ENCODE data around the gene TRIM44. TPM values are rescaled to one million over a fixed set of nuclear protein-coding genes. Genes with fewer than 3 reads are reported as not detected.

The TRIM44 gene
- polyA plus RNA-seq, 1 donor (not counting 4 experiments of a cell fraction or from before 2014, with no cell fraction given): 48.3 TPM

GRCh38 chr11:35678471-35678870 is 15.9 kb downstream of the TRIM44 start:
- Histone ChIP-seq H3K4me3 (ENCODE audit: control insufficient read depth in 2 of 3, extremely low read depth in 1 of 3, insufficient read depth in 2 of 3, low read depth in 1 of 3, low read length in 3 of 3) (no peak overlapping the region), H4K20me1 (ENCODE audit: control insufficient read depth, extremely low read depth, insufficient read depth, low read length) (no peaks in the 10 kb centered on the region), H3K9ac (ENCODE audit: control insufficient read depth, extremely low read depth, insufficient read depth, low read length) (no peak overlapping the region), H3K79me2 (ENCODE audit: control insufficient read depth, insufficient read depth, low read length) (peaks cover 73% of the 10 kb centered on the region), H3K36me3 (ENCODE audit: control insufficient read depth in 2 of 2, extremely low read depth in 1 of 2, insufficient read depth in 2 of 2, low read length in 2 of 2) (no peaks in the 10 kb centered on the region), H3K9me1 (ENCODE audit: control insufficient read depth, extremely low read depth, insufficient read depth, low read length) (no peaks in the 10 kb centered on the region), H3K4me2 (ENCODE audit: control insufficient read depth, extremely low read depth, insufficient read depth, low read depth, low read length) (no peak overlapping the region), H3K9me3 (ENCODE audit: control insufficient read depth, low read depth, low read length) (no peaks in the 10 kb centered on the region), H2AFZ (ENCODE audit: control insufficient read depth, low read length) (no peak overlapping the region), H3K27me3 (ENCODE audit: control insufficient read depth, extremely low read depth, insufficient read depth, low read length) (no peaks in the 10 kb centered on the region), H3K27ac (ENCODE audit: control insufficient read depth, insufficient read depth, low read length) (no peak overlapping the region), H3K4me1 (ENCODE audit: control insufficient read depth, extremely low read depth, insufficient read depth, low read length) (no peaks in the 10 kb centered on the region)
- TF ChIP-seq CTCF (optimal IDR thresholded peaks at IDR 0.05 in 1 of 3, IDR thresholded peaks at IDR 0.05 in 1 of 3, conservative IDR thresholded peaks at IDR 0.05 in 1 of 3; ENCODE audit: extremely low read depth in 1 of 3, insufficient read depth in 2 of 3, low read length in 3 of 3) (no peak), EZH2 (IDR thresholded peaks at IDR 0.05; ENCODE audit: low read length) (no peak)
- no peak for FAIRE-seq
- no peak for DNase-seq (ENCODE audit: low read depth, low spot score)
- dilution Hi-C loops (cut with MboI; ENCODE audit: extremely low pct_ligation_motif_present, low sequenced_read_pairs): no loop called here

GRCh38 chr11:35678975-35679374 is 16.4 kb downstream of the TRIM44 start:
- Histone ChIP-seq H2AFZ (ENCODE audit: control insufficient read depth, low read length) (no peak overlapping the region), H3K36me3 (ENCODE audit: control insufficient read depth in 2 of 2, extremely low read depth in 1 of 2, insufficient read depth in 2 of 2, low read length in 2 of 2) (no peaks in the 10 kb centered on the region), H3K27me3 (ENCODE audit: control insufficient read depth, extremely low read depth, insufficient read depth, low read length) (no peaks in the 10 kb centered on the region), H3K9me3 (ENCODE audit: control insufficient read depth, low read depth, low read length) (no peaks in the 10 kb centered on the region), H3K79me2 (ENCODE audit: control insufficient read depth, insufficient read depth, low read length) (peaks cover 72% of the 10 kb centered on the region), H4K20me1 (ENCODE audit: control insufficient read depth, extremely low read depth, insufficient read depth, low read length) (no peaks in the 10 kb centered on the region), H3K4me2 (ENCODE audit: control insufficient read depth, extremely low read depth, insufficient read depth, low read depth, low read length) (no peak overlapping the region), H3K27ac (ENCODE audit: control insufficient read depth, insufficient read depth, low read length) (no peak overlapping the region), H3K4me3 (ENCODE audit: control insufficient read depth in 2 of 3, extremely low read depth in 1 of 3, insufficient read depth in 2 of 3, low read depth in 1 of 3, low read length in 3 of 3) (no peak overlapping the region), H3K9me1 (ENCODE audit: control insufficient read depth, extremely low read depth, insufficient read depth, low read length) (no peaks in the 10 kb centered on the region), H3K4me1 (ENCODE audit: control insufficient read depth, extremely low read depth, insufficient read depth, low read length) (no peaks in the 10 kb centered on the region), H3K9ac (ENCODE audit: control insufficient read depth, extremely low read depth, insufficient read depth, low read length) (no peak overlapping the region)
- TF ChIP-seq EZH2 (IDR thresholded peaks at IDR 0.05; ENCODE audit: low read length) (no peak), CTCF (optimal IDR thresholded peaks at IDR 0.05 in 1 of 3, IDR thresholded peaks at IDR 0.05 in 1 of 3, conservative IDR thresholded peaks at IDR 0.05 in 1 of 3; ENCODE audit: extremely low read depth in 1 of 3, insufficient read depth in 2 of 3, low read length in 3 of 3) (no peak)
- no peak for DNase-seq (ENCODE audit: low read depth, low spot score)
- FAIRE-seq: no peak
- dilution Hi-C loops (cut with MboI; ENCODE audit: extremely low pct_ligation_motif_present, low sequenced_read_pairs): no loop called here
